Tibial nerve (tissue), 4 donors: ENCODE results near the gene TMEM129.
A peak's percentile ranks its signal among the peaks of the same experiment; 100 is the strongest.

Experiments used
- CTCF ChIP-seq, 5 experiments: fragments of 200-600 bp in 3 of 5; fragments of 450-650 bp in 2 of 5; sonication (generic) in 3 of 5; IDR thresholded peaks; one replicate each; pipeline ENCODE4 v1.5.1; 2016 to 2019; ENCODE audit warnings: antibody characterized with exemption in 5 of 5, mild to moderate bottlenecking in 3 of 5, moderate library complexity in 2 of 5
- EP300 ChIP-seq, 2 donors: sonication (generic); formaldehyde crosslinking; IDR thresholded peaks; one replicate each; pipeline ENCODE4 v1.6.1; 2017; ENCODE audit warnings: antibody characterized with exemption in 2 of 2, mild to moderate bottlenecking in 1 of 2
- POLR2A ChIP-seq, 2 donors: fragments of 450-650 bp; IDR thresholded peaks; one replicate each; pipeline ENCODE4 v1.6.1; 2017; ENCODE audit warnings: antibody characterized with exemption in 2 of 2, mild to moderate bottlenecking in 2 of 2, moderate library complexity in 2 of 2

GRCh38 chr4:1726146-1726934 is 5.2 kb upstream of the TMEM129 start:
- no peak for TF ChIP-seq POLR2A (IDR thresholded peaks at IDR 0.05)
- TF ChIP-seq CTCF (IDR thresholded peaks at IDR 0.05) = peak; percentile 89 to 96 (median 95)
- TF ChIP-seq EP300 (IDR thresholded peaks at IDR 0.05) = no peak
